Stimulated activated CD8-positive, alpha-beta memory T cell treated with anti-CD3 and anti-CD28 coated beads, Interleukin-4, amount 100 ng/mL, for 1 hour (primary cell): ENCODE data around the gene RABL6.

Experiments
- DNase-seq, 2 donors: peaks; one replicate each; pipeline ENCODE4 v3.0.0-alpha.2; 2020; ENCODE audit warnings: low read depth in 2 of 2, low spot score in 1 of 2

The RABL6 gene

GRCh38 chr9:136846376-136847087 lies 38.8 kb downstream of the RABL6 start:
- DNase-seq = no peak

- no peak for DNase-seq
Measured at GRCh38 chr9:136847088-136847825, 39.5 kb downstream of the RABL6 start.

- peak; percentile 35 to 38 for DNase-seq
Measured at GRCh38 chr9:136847826-136848392, 40.2 kb downstream of the RABL6 start.

- DNase-seq = no peak
Measured at GRCh38 chr9:136848393-136849037, 40.8 kb downstream of the RABL6 start.

GRCh38 chr9:136849038-136849959 lies 41.6 kb downstream of the RABL6 start, which contains the start of gene PHPT1:
Gene PHPT1, plus strand, starts transcription at chr9:136849409. Its CDS starts 22 bp downstream, at chr9:136849431.
- DNase-seq = peak; percentile 87 to 91

- no peak for DNase-seq
Measured at GRCh38 chr9:136849960-136850865, 42.5 kb downstream of the RABL6 start.

- DNase-seq = no peak
Measured at GRCh38 chr9:136850866-136851775, 43.4 kb downstream of the RABL6 start.

- DNase-seq = no peak
Measured at GRCh38 chr9:136851941-136852663, 44.4 kb downstream of the RABL6 start, which contains the start of gene MAMDC4. Gene MAMDC4, plus strand, starts transcription at chr9:136852346. Its CDS starts 71 bp downstream, at chr9:136852417.

GRCh38 chr9:136852664-136853595 lies 45.2 kb downstream of the RABL6 start:
- DNase-seq = no peak

GRCh38 chr9:136853596-136854112 lies 45.9 kb downstream of the RABL6 start:
- DNase-seq = no peak

GRCh38 chr9:136854113-136854841 lies 46.5 kb downstream of the RABL6 start:
- DNase-seq = no peak

- no peak for DNase-seq
Measured at GRCh38 chr9:136854842-136855460, 47.2 kb downstream of the RABL6 start.

- no peak for DNase-seq
Measured at GRCh38 chr9:136855461-136856078, 47.8 kb downstream of the RABL6 start.

- DNase-seq = no peak
Measured at GRCh38 chr9:136856079-136856476, 48.3 kb downstream of the RABL6 start.
